HG02973 (cell line): ENCODE data around the gene WWOX.

ENCODE experiments used
- ATAC-seq: cut with Tn5 transposase; IDR thresholded peaks from one replicate; pipeline ENCODE4 v1.9.1; 2021; ENCODE audit warnings: moderate library complexity; ENCODE audit not compliant: unreplicated experiment

WWOX gene

DNA sequence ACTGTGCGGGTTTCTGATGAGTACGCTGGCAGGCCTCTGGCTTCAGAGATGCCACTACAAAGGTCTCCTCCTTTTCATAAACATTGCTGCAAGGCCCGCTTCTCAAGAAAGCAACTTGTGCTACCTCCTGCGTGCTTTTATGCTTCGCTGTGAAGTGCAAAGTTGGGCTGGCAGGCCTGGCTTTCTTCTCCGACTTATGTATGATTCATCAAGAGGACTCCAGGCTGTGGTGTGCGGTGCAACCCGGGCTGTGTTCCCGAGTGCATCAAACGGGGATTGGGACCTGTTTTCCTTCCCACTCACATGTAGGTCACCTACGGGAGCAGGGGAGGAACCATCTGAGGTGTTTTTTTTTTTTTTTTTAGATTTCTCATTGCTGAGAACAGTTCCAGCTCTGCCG, 534.1 kb downstream of the WWOX start:
- no peak for ATAC-seq

DNA sequence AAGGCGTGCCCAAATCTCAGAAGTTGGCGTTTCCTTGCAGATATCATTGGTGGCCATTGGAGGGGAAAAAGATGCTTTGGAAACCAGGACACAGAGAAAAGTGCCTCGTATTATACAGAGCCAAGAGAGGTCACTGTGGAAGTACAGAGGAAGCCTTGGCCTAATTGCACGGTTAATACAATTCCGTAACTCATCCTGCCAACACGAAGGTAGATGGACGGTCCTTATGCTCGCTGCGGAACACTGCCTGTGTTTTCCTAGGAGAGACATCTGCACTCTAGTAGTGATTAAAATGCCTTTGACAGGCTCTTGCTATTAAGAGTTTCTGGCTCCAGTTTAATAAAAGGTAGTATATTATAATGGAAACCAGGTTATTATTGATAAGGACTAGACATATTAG, 536.4 kb downstream of the WWOX start:
- ATAC-seq, result no peak

DNA sequence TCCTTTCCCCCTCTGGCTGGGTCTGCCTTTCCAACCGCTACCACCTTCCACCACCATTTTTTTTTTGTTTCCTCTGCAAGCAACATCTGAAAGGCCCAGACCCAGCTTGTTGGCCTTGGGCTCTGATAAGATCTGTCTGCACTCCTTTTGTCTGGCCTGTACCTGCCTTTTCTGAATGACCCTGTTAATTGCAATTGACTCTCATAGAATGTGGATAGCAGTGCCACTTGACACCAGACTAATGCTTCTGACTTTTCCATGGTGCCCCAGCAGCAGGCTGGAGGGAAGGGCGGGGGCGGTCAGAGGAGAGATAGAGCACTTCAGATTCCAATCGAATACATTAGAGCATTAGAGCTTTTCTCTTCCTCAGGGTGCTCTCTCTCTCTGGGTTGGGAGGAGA, 538.9 kb downstream of the WWOX start:
- ATAC-seq, result no peak

- ATAC-seq, result peak; percentile 88
Measured at GRCh38 chr16:78639775-78640174, 540.3 kb downstream of the WWOX start.

GRCh38 chr16:78640886-78641285, 541.4 kb downstream of the WWOX start:
- ATAC-seq, result no peak

- ATAC-seq, result no peak
Measured at GRCh38 chr16:78641433-78641832, 542.0 kb downstream of the WWOX start.

GRCh38 chr16:78642621-78643285, 543.3 kb downstream of the WWOX start:
- no peak for ATAC-seq

DNA sequence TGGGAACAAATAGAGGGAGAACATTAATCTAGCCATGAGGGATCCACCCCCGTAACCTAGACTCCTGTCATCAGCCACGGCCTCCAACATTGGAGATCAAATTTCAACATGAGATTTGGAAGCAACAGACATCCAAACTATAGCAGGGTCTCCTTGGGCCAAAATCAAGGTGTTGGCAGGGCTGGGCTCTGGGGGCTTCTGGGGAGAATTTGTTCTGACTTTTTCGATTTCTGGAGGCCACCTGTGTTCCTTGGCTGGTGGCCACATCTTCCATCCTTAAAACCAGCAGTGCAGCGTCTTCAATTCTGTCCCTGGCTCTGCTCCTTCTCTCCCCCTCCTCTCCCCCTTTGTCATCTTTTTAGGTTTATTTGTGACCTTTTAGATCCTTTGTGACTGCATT, 546.2 kb downstream of the WWOX start:
- no peak for ATAC-seq

DNA sequence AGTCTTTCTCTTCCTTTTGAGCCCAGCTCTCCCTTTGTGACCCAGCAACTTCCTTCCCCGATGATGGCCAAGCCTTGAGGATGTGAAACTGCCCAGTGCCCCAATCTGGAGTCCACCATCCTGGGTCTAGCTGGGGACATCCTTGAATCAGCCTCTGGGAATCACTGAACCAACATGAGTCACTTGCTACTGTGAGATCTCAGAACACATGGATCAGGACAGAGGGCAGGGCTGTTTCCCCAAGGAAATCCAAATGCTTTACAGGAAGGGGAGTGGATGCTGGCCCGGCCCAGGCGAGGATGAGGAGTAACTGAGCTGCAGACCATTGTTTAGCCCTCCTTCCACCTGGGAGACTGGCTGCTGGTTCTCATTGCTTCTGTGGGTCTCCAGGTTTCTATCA, 547.6 kb downstream of the WWOX start:
- no peak for ATAC-seq

- ATAC-seq, result no peak
Measured at GRCh38 chr16:78647491-78647890, 548.0 kb downstream of the WWOX start.

GRCh38 chr16:78648517-78648916, 549.1 kb downstream of the WWOX start:
- no peak for ATAC-seq

DNA sequence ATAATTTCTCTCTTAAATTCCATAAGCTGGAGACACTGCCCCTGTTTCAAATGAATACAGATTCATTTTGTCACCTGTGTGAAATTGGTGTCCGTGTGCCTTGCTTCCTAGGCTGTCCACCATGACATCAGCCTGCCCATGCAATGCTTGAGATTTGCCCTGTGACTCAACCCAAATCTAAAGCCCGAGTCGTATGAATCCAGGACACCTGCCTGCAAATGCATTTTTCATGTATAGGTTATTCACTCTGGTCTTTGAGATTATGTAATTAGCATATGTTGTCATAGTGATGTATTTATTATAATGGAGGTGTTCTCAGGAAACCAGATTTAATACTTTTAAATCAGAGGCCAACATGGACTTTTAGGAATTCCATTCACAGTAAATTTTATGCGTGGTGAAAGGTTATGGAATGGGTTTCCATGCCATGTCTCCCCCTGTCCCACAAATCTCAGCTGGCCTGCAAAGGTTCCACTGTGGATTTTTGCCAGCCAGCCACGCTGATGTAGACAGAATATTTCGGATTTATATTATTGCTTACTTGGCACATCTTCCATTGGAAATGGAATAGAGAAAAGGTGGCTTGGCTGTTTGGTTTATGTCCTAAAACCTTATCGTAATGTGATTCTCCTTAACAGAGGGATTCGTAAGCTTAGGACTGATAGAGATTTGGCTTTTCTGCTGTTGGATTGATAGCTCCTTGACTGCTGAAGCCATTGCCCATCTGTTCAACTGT, 551.1 kb downstream of the WWOX start:
- no peak for ATAC-seq

DNA sequence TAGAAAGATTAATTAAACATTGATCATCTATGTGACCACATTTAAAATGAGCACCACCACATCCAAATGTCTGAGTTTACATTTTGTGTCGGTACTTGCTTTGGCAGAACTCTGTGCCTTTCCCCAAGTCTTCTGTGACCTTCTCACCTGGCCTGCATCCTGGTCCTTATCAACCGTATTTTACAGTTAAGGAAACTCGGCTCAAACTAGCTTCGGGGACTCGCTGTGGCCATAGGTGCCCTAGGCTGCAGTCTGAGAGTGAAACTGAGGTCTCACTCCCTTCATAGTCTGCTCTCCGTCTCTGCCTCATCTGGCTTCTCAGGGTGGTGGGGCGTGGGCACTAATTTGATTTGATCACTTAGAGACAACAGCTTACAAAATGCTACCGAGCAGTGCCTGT, 555.5 kb downstream of the WWOX start:
- no peak for ATAC-seq

DNA sequence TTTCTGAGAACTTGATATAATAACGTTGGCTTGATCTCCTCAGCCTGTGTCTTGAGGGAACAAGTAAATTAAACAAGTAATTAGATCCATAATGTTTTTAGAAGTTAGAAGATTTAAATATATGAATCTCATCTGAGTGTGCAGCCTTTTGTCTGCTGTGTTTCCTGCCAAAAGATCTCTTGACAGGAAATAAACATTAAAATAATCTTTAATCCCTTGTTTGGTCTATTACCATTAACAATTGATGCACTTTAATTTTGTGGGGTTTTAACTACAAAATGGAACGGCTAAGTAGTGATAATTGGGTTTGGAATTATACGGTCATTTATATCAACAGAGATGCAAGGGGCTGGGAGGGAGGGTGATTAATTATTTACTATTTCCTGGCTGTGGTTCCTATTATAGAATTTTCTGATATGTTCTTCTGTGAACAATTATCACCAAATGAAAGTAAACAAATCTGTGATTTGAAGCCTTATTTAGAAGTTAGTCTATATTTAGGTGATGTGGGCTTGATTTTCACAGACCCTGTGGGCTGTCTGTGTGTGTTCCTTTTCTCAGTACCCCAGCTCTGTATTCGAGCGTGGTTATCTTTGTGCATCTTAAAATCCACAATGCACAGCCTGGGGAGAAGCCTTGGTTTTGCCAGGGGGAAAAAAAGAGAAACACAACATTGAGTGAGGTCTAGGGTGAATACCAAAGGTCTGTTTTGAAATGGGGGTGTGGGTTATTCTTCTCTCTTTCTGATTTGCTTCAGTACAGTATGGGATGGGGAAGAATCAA, 556.1 kb downstream of the WWOX start:
- ATAC-seq, result no peak

DNA sequence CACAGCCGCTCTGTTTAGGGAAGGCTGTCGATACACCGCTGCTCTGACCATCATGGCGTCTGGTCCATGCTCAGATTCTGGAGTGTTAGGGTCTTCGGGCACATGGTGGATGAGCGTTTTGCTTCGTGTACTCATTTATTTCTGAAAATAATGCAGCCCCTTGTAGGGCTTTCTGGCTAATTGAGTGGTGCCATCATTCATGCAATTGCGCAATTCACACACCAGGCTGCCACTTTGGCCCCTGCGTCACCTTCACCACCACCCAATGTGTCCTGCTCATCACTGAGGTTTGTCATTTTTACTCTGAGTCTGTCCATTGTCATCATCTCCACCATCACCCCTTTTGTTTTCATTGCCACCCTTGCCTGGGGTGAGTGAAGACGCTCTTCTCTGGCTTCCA, 557.4 kb downstream of the WWOX start:
- ATAC-seq, result no peak

- no peak for ATAC-seq
Measured at GRCh38 chr16:78659216-78659615, 559.8 kb downstream of the WWOX start.

DNA sequence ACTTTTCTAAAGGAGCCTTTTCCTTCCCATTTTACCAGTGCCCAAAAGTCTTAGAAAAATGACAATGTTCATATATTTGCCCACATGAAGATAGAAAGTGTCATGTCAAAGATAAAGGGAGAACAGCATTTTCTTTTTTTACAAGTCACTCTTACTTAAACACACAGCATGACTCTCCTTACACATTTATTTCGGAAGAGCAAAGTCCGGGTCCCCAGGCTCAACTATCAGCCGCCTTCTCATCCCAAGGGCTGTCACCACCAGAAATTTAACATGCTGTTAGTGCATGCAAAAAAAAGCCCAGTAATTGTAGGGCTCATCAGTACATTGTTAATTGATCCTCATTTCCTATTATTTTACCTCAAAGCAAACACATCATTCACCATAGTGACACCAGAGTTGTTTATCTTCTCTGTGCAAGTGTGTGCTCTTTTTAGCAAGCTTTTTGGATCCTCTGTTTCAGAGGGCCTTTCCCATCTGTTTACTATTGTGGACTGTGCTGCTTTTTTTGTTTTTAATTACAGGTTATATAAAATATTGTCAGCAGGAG, 560.3 kb downstream of the WWOX start:
- no peak for ATAC-seq

- no peak for ATAC-seq
Measured at GRCh38 chr16:78660795-78661194, 561.3 kb downstream of the WWOX start.

DNA sequence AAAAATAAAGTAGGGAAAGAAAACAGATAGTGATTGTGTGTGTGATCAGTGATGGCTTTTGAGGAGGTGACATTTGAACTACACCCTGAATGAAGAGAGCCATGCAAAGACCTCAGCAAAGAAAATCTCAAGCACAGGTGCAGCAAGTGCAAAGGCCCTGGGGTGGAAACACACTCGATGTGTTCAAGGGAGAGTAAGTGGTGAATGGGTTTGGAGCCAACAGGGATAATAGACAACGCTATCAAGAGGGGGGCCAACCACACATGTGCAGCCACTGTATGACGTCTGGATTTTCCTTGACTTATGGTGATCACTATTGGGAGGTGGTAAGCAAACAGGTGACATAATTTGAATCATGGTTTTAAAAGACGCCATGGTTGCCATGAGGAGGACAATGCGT, 564.2 kb downstream of the WWOX start:
- ATAC-seq, result no peak

DNA sequence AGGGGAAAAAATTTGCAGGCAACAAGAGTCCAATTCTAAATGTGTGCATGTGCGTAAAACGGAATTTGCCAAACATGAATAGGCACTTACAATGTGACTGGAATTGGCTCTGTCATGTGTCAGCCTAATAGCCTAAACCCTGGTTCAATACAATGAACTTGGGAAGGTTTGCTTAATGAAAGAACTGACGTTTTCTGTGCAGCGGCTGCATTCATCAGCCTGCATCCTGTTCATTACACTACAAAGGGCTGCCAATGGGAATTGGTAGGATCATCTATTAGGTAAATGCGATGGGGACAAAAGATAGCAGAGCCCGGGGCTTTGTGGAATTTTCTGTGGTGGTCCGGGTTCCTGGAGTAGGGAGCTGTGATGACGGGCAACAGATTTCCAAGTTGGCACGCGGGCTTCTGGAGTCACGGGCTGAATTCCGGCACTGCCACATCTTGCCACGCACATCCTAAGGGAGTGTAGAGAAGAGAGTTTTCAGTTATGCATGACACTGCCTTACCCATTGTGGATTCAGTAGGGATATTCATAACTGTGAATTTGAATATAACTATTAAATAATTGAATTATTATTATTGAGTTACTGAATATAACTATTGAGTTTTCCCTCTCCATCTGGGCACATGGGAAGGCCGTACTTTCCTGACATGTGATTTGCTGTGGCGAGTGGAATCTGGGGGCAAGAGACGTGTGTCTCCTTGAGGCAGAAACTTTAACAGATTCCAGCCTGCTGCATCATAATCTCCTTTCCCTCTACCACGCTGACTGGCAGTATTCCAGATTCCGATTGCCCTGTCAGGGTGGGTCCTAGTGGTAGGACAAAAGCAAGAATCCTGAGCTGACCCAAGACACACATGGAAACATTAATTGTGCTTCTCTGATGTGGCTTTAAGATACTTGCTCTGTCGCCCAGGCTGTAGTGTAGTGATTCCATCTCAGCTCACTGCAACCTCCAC, 565.6 kb downstream of the WWOX start:
- no peak for ATAC-seq

GRCh38 chr16:78666318-78666717, 566.9 kb downstream of the WWOX start:
- no peak for ATAC-seq
